Erythroblast (primary cell): Measurements from ENCODE around the gene FAM107B.
"Not testable (repeated sequence)": the region's sequence is repeated elsewhere in the genome, so short reads cannot be mapped to it uniquely, and the experiment has no call there.

Source experiments
- DNase-seq, 2 experiments: peaks; one replicate each; lab custom pipeline; 2025; lab: John Stamatoyannopoulos, UW
- GATA1 ChIP-seq: IDR thresholded peaks from 2 replicates; pipeline ENCODE4 v1.6.1; 2011; ENCODE audit warnings: low read depth, mild to moderate bottlenecking, control low read depth, low read length, moderate library complexity
- POLR2A ChIP-seq: IDR thresholded peaks from 2 replicates; pipeline ENCODE4 v1.6.1; 2011; ENCODE audit warnings: mild to moderate bottlenecking, low read length

FAM107B gene

GRCh38 chr10:14700546-14700945 lies 74.2 kb downstream of the FAM107B start:
- DNase-seq = no peak
- no peak for TF ChIP-seq GATA1
- no peak for TF ChIP-seq POLR2A

GRCh38 chr10:14699482-14699881 lies 75.2 kb downstream of the FAM107B start:
- TF ChIP-seq POLR2A = no peak
- TF ChIP-seq GATA1 = no peak
- DNase-seq = no peak

- TF ChIP-seq POLR2A (no peak), GATA1 (no peak)
- no peak for DNase-seq
These were observed 75.9 kb downstream of the FAM107B start for GRCh38 chr10:14698829-14699170.

GRCh38 chr10:14698111-14698828 lies 76.4 kb downstream of the FAM107B start:
- no peak for TF ChIP-seq GATA1
- no peak for TF ChIP-seq POLR2A
- no peak for DNase-seq

- DNase-seq = no peak
- TF ChIP-seq POLR2A (no peak), GATA1 (no peak)
These were observed 77.4 kb downstream of the FAM107B start for GRCh38 chr10:14697281-14697680.

- TF ChIP-seq POLR2A (no peak), GATA1 (no peak)
- no peak for DNase-seq
These were observed 77.9 kb downstream of the FAM107B start for GRCh38 chr10:14696821-14697220.

- TF ChIP-seq POLR2A (no peak), GATA1 (no peak)
- no peak for DNase-seq
These were observed 78.7 kb downstream of the FAM107B start for GRCh38 chr10:14695847-14696480.

GRCh38 chr10:14693891-14694290 lies 80.8 kb downstream of the FAM107B start:
- no peak for DNase-seq
- TF ChIP-seq GATA1 (no peak), POLR2A (no peak)

GRCh38 chr10:14692344-14693076 lies 82.2 kb downstream of the FAM107B start:
- no peak for DNase-seq
- TF ChIP-seq POLR2A (no peak), GATA1 (no peak)

- TF ChIP-seq POLR2A = no peak
- no peak for TF ChIP-seq GATA1
- no peak for DNase-seq
These were observed 83.3 kb downstream of the FAM107B start for GRCh38 chr10:14691359-14691758.

- TF ChIP-seq GATA1 = no peak
- no peak for TF ChIP-seq POLR2A
- DNase-seq = no peak
These were observed 86.1 kb downstream of the FAM107B start for GRCh38 chr10:14688606-14689005.

- DNase-seq = not testable (repeated sequence)
These were observed 86.5 kb downstream of the FAM107B start for GRCh38 chr10:14688189-14688588.

GRCh38 chr10:14687340-14687739 lies 87.4 kb downstream of the FAM107B start:
- no peak for DNase-seq
- TF ChIP-seq POLR2A (no peak), GATA1 (no peak)

GRCh38 chr10:14686356-14686755 lies 88.3 kb downstream of the FAM107B start:
- DNase-seq = no peak
- TF ChIP-seq GATA1 = no peak
- no peak for TF ChIP-seq POLR2A

- TF ChIP-seq GATA1 = no peak
- TF ChIP-seq POLR2A = no peak
- DNase-seq = no peak
These were observed 90.3 kb downstream of the FAM107B start for GRCh38 chr10:14684354-14684753.
